Measurements from ENCODE around the gene PCK2.

PCK2 gene

DNA sequence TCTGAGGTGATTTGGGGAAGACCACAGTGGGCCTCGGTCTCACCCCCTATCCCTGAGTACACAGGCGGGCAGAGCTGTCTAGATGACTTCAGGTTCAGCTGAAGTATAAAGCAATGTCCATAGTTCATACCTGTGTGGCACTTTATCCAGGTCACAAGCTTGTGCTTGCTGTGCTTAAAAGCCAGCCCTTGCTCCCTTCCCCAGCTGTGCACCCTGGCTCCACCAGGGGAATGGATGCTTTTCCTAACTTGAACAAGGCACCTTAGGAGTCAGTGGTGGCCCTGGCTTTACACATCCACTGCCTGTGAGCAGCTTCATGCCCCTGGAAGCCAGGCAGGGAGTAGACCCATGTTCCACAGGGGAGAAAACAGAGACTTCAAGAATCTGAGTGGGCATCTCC lies 36.8 kb upstream of the PCK2 start:
- H3K27me3 ChIP-seq (ENCODE audit: control insufficient read depth in 3 of 3, insufficient read depth in 3 of 3, low read depth in 1 of 3, low read length in 3 of 3), result no peaks in the 10 kb centered on the region
- H3K36me3 ChIP-seq (replicated peaks in 1 of 2; ENCODE audit: control insufficient read depth in 2 of 2, insufficient read depth in 2 of 2, low read length in 2 of 2), result no peaks in the 10 kb centered on the region
- WGBS, 2 donors (ENCODE audit: extremely low coverage in 2 of 2, insufficient read length in 2 of 2, insufficient replicate concordance in 1 of 2), result no CpG with 5 or more reads among the region's 2 CpGs

GRCh38 chr14:24057867-24058259 lies 36.2 kb upstream of the PCK2 start:
- DNase-seq (ENCODE audit: low spot score), result no peak
- H3K9ac ChIP-seq (ENCODE audit: low read depth, low read length, poor library complexity), result no peak overlapping the region
- H4K8ac ChIP-seq (ENCODE audit: low read depth, low read length), result no peak overlapping the region
- H3K9me3 ChIP-seq (replicated peaks in 1 of 2; ENCODE audit: control insufficient read depth in 2 of 2, insufficient read depth in 1 of 2, low read depth in 1 of 2, low read length in 2 of 2), result no peaks in the 10 kb centered on the region
- no peak overlapping the region for H3K23ac ChIP-seq (ENCODE audit: low read depth, low read length, poor library complexity)
- peak overlapping the region; percentile 41 for H2AK5ac ChIP-seq (ENCODE audit: low read depth, low read length)
- H4K91ac ChIP-seq (ENCODE audit: low read depth, low read length, poor library complexity), result no peak overlapping the region
- H2BK12ac ChIP-seq (ENCODE audit: low read length), result peak overlapping the region; percentile 77
- H2BK15ac ChIP-seq (ENCODE audit: low read length), result no peak overlapping the region
- peaks cover 7 to 8% of the 10 kb centered on the region in 2 donors for H3K4me1 ChIP-seq (ENCODE audit: control insufficient read depth in 2 of 2, insufficient read depth in 1 of 2, low read depth in 1 of 2, low read length in 2 of 2)
- H3K4ac ChIP-seq (ENCODE audit: low read length), result no peak overlapping the region
- no CpG with 5 or more reads among the region's 14 CpGs for WGBS, 2 donors (ENCODE audit: extremely low coverage in 2 of 2, insufficient read length in 2 of 2, insufficient replicate concordance in 1 of 2)
- no peak overlapping the region for H3K18ac ChIP-seq (ENCODE audit: low read length)
- H2AFZ ChIP-seq (ENCODE audit: low read length), result no peak overlapping the region
- H3K14ac ChIP-seq (ENCODE audit: low read length), result peak overlapping the region; percentile 3
- no peaks in the 10 kb centered on the region for H3K79me1 ChIP-seq (ENCODE audit: low read depth, low read length)
- H3K36me3 ChIP-seq (replicated peaks in 1 of 2; ENCODE audit: control insufficient read depth in 2 of 2, insufficient read depth in 2 of 2, low read length in 2 of 2), result no peaks in the 10 kb centered on the region
- H2BK120ac ChIP-seq (ENCODE audit: low read depth, low read length), result no peak overlapping the region
- H3K4me2 ChIP-seq (ENCODE audit: insufficient read depth, low read length, poor library complexity, severe bottlenecking), result no peak overlapping the region
- no peaks in the 10 kb centered on the region for H3K27me3 ChIP-seq (ENCODE audit: control insufficient read depth in 3 of 3, insufficient read depth in 3 of 3, low read depth in 1 of 3, low read length in 3 of 3)
- H2BK5ac ChIP-seq (ENCODE audit: low read length), result peak overlapping the region; percentile 45
- no peak overlapping the region for H3K4me3 ChIP-seq (ENCODE audit: low read length in 2 of 2)
- H3K27ac ChIP-seq (replicated peaks; ENCODE audit: low read length), result no peak overlapping the region

More for the DNA sequence above, 36.8 kb upstream of the PCK2 start:
- no peak overlapping the region for H2AK5ac ChIP-seq (ENCODE audit: low read depth, low read length)
- H3K4me2 ChIP-seq (ENCODE audit: insufficient read depth, low read length, poor library complexity, severe bottlenecking), result no peak overlapping the region
- no peak overlapping the region for H3K14ac ChIP-seq (ENCODE audit: low read length)
- peaks cover 8 to 11% of the 10 kb centered on the region in 2 donors for H3K4me1 ChIP-seq (ENCODE audit: control insufficient read depth in 2 of 2, insufficient read depth in 1 of 2, low read depth in 1 of 2, low read length in 2 of 2)
- DNase-seq (ENCODE audit: low spot score), result no peak
- H2BK12ac ChIP-seq (ENCODE audit: low read length), result no peak overlapping the region
- H3K23ac ChIP-seq (ENCODE audit: low read depth, low read length, poor library complexity), result no peak overlapping the region
- no peak overlapping the region for H2BK120ac ChIP-seq (ENCODE audit: low read depth, low read length)
- no peak overlapping the region for H3K18ac ChIP-seq (ENCODE audit: low read length)
- H3K4ac ChIP-seq (ENCODE audit: low read length), result no peak overlapping the region
- no peak overlapping the region for H3K9ac ChIP-seq (ENCODE audit: low read depth, low read length, poor library complexity)
- no peak overlapping the region for H2AFZ ChIP-seq (ENCODE audit: low read length)
- no peak overlapping the region for H3K27ac ChIP-seq (replicated peaks; ENCODE audit: low read length)
- no peaks in the 10 kb centered on the region for H3K9me3 ChIP-seq (replicated peaks in 1 of 2; ENCODE audit: control insufficient read depth in 2 of 2, insufficient read depth in 1 of 2, low read depth in 1 of 2, low read length in 2 of 2)
- no peak overlapping the region for H2BK15ac ChIP-seq (ENCODE audit: low read length)
- no peak overlapping the region for H3K4me3 ChIP-seq (ENCODE audit: low read length in 2 of 2)
- no peak overlapping the region for H4K8ac ChIP-seq (ENCODE audit: low read depth, low read length)
- no peaks in the 10 kb centered on the region for H3K79me1 ChIP-seq (ENCODE audit: low read depth, low read length)
- H4K91ac ChIP-seq (ENCODE audit: low read depth, low read length, poor library complexity), result no peak overlapping the region
- no peak overlapping the region for H2BK5ac ChIP-seq (ENCODE audit: low read length)

DNA sequence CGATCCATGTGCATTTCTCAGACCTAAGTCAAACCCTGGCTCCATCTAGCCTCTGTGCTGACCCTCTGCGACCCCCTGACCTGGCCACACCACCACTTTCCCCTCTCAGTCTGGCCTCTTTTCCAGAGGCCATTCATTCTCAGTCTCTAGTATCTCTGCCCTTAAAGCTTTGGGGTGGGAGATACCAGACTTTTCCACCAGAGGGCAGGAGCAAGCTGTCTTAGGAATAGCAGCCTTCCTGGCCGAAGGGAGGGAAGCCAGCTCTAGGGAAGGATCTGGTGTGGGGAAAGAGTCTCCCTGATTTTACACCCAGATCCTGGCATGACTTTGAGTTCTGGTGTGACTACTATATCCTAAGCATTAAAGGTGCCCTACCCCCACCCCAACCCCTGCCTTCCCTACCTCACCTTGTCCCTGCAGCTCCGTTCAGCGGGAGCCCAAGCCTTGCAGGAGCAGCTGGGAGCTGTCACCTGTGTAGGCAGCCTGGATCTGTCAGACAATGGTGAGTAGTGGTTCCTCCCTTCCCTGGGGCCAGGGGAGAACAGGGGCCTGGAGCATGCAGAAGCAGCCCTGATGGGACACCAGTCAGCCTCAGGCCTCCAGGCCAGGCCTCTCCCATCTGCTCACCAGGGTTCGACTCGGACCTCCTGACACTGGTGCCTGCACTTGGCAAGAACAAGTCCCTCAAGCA lies 35.7 kb upstream of the PCK2 start:
- H3K4me1 ChIP-seq (ENCODE audit: control insufficient read depth in 2 of 2, insufficient read depth in 1 of 2, low read depth in 1 of 2, low read length in 2 of 2), result peaks cover 7 to 8% of the 10 kb centered on the region in 2 donors
- no peak overlapping the region for H3K14ac ChIP-seq (ENCODE audit: low read length)
- no peak overlapping the region for H3K9ac ChIP-seq (ENCODE audit: low read depth, low read length, poor library complexity)
- H3K4ac ChIP-seq (ENCODE audit: low read length), result no peak overlapping the region
- peak; percentile 72 for DNase-seq (ENCODE audit: low spot score)
- H3K18ac ChIP-seq (ENCODE audit: low read length), result no peak overlapping the region
- no peak overlapping the region for H2BK120ac ChIP-seq (ENCODE audit: low read depth, low read length)
- no peak overlapping the region for H2BK15ac ChIP-seq (ENCODE audit: low read length)
- H3K9me3 ChIP-seq (replicated peaks in 1 of 2; ENCODE audit: control insufficient read depth in 2 of 2, insufficient read depth in 1 of 2, low read depth in 1 of 2, low read length in 2 of 2), result no peaks in the 10 kb centered on the region
- H3K36me3 ChIP-seq (replicated peaks in 1 of 2; ENCODE audit: control insufficient read depth in 2 of 2, insufficient read depth in 2 of 2, low read length in 2 of 2), result no peaks in the 10 kb centered on the region
- H3K4me3 ChIP-seq (ENCODE audit: low read length in 2 of 2), result no peak overlapping the region
- no peaks in the 10 kb centered on the region for H3K79me1 ChIP-seq (ENCODE audit: low read depth, low read length)
- H2BK12ac ChIP-seq (ENCODE audit: low read length), result no peak overlapping the region
- H3K27ac ChIP-seq (replicated peaks; ENCODE audit: low read length), result no peak overlapping the region
- no peak overlapping the region for H2AFZ ChIP-seq (ENCODE audit: low read length)
- WGBS, 2 donors (ENCODE audit: extremely low coverage in 2 of 2, insufficient read length in 2 of 2, insufficient replicate concordance in 1 of 2), result no CpG with 5 or more reads among the region's 7 CpGs
- no peak overlapping the region for H3K4me2 ChIP-seq (ENCODE audit: insufficient read depth, low read length, poor library complexity, severe bottlenecking)
- no peaks in the 10 kb centered on the region for H3K27me3 ChIP-seq (ENCODE audit: control insufficient read depth in 3 of 3, insufficient read depth in 3 of 3, low read depth in 1 of 3, low read length in 3 of 3)
- no peak overlapping the region for H3K23ac ChIP-seq (ENCODE audit: low read depth, low read length, poor library complexity)
- no peak overlapping the region for H2AK5ac ChIP-seq (ENCODE audit: low read depth, low read length)
- no peak overlapping the region for H4K91ac ChIP-seq (ENCODE audit: low read depth, low read length, poor library complexity)
- no peak overlapping the region for H4K8ac ChIP-seq (ENCODE audit: low read depth, low read length)
- no peak overlapping the region for H2BK5ac ChIP-seq (ENCODE audit: low read length)

- H3K23ac ChIP-seq (ENCODE audit: low read depth, low read length, poor library complexity), result no peak overlapping the region
- H3K27ac ChIP-seq (replicated peaks; ENCODE audit: low read length), result no peak overlapping the region
- no peak for DNase-seq (ENCODE audit: low spot score)
- H2BK15ac ChIP-seq (ENCODE audit: low read length), result no peak overlapping the region
- no peaks in the 10 kb centered on the region for H3K79me1 ChIP-seq (ENCODE audit: low read depth, low read length)
- no peak overlapping the region for H3K4ac ChIP-seq (ENCODE audit: low read length)
- H3K4me1 ChIP-seq (ENCODE audit: control insufficient read depth in 2 of 2, insufficient read depth in 1 of 2, low read depth in 1 of 2, low read length in 2 of 2), result peaks cover 7 to 8% of the 10 kb centered on the region in 2 donors
- no peak overlapping the region for H4K8ac ChIP-seq (ENCODE audit: low read depth, low read length)
- no peak overlapping the region for H3K14ac ChIP-seq (ENCODE audit: low read length)
- no peaks in the 10 kb centered on the region for H3K9me3 ChIP-seq (replicated peaks in 1 of 2; ENCODE audit: control insufficient read depth in 2 of 2, insufficient read depth in 1 of 2, low read depth in 1 of 2, low read length in 2 of 2)
- H3K4me2 ChIP-seq (ENCODE audit: insufficient read depth, low read length, poor library complexity, severe bottlenecking), result no peak overlapping the region
- no peak overlapping the region for H4K91ac ChIP-seq (ENCODE audit: low read depth, low read length, poor library complexity)
- no peak overlapping the region for H3K9ac ChIP-seq (ENCODE audit: low read depth, low read length, poor library complexity)
- H3K4me3 ChIP-seq (ENCODE audit: low read length in 2 of 2), result no peak overlapping the region
- H2BK12ac ChIP-seq (ENCODE audit: low read length), result no peak overlapping the region
- H2AFZ ChIP-seq (ENCODE audit: low read length), result no peak overlapping the region
- no peaks in the 10 kb centered on the region for H3K27me3 ChIP-seq (ENCODE audit: control insufficient read depth in 3 of 3, insufficient read depth in 3 of 3, low read depth in 1 of 3, low read length in 3 of 3)
- no peak overlapping the region for H2BK120ac ChIP-seq (ENCODE audit: low read depth, low read length)
- no peaks in the 10 kb centered on the region for H3K36me3 ChIP-seq (replicated peaks in 1 of 2; ENCODE audit: control insufficient read depth in 2 of 2, insufficient read depth in 2 of 2, low read length in 2 of 2)
- WGBS, 2 donors (ENCODE audit: extremely low coverage in 2 of 2, insufficient read length in 2 of 2, insufficient replicate concordance in 1 of 2), result no CpG with 5 or more reads among the region's 10 CpGs
- peak overlapping the region; percentile 10 for H2AK5ac ChIP-seq (ENCODE audit: low read depth, low read length)
- no peak overlapping the region for H2BK5ac ChIP-seq (ENCODE audit: low read length)
- H3K18ac ChIP-seq (ENCODE audit: low read length), result peak overlapping the region; percentile 63
Measured at GRCh38 chr14:24058951-24059475, 35.1 kb upstream of the PCK2 start.

Data from neuronal stem cell (in vitro differentiated cells).